DOHH2 (cell line): ENCODE results near the gene INHBE.

Source experiments
- CTCF ChIP-seq: fragments of 200-600 bp; sonication (generic); IDR thresholded peaks from one replicate; pipeline ENCODE4 v1.5.1; 2014; ENCODE audit warnings: antibody characterized with exemption, mild to moderate bottlenecking, low read depth, low read length; ENCODE audit not compliant: poor library complexity, severe bottlenecking
- EZH2phosphoT487 ChIP-seq: fragments of 200-600 bp; sonication (generic); IDR thresholded peaks from 2 replicates; pipeline ENCODE4 v1.6.1; 2017; ENCODE audit warnings: borderline replicate concordance, mild to moderate bottlenecking, antibody characterized with exemption, low read length, moderate library complexity, mixed read lengths

GRCh38 chr12:57472391-57472790 lies 17.3 kb downstream of the INHBE start:
- TF ChIP-seq CTCF, result no peak
- no peak for TF ChIP-seq EZH2phosphoT487
